NCI-H774 (cell line): ENCODE data around the gene ZSWIM6.

Experiments
- DNase-seq: peaks from one replicate; lab custom pipeline; 2025; lab: John Stamatoyannopoulos, UW

ZSWIM6 gene

GRCh38 chr5:61331407-61332357 is at the start of gene ZSWIM6:
Gene ZSWIM6 (plus strand): TSS chr5:61332258. CDS start chr5:61332273, 15 bp downstream.
- DNase-seq, result peak; percentile 98

- DNase-seq, result no peak
Observed at GRCh38 chr5:61283471-61283870, 48.6 kb upstream of the ZSWIM6 start.

DNA sequence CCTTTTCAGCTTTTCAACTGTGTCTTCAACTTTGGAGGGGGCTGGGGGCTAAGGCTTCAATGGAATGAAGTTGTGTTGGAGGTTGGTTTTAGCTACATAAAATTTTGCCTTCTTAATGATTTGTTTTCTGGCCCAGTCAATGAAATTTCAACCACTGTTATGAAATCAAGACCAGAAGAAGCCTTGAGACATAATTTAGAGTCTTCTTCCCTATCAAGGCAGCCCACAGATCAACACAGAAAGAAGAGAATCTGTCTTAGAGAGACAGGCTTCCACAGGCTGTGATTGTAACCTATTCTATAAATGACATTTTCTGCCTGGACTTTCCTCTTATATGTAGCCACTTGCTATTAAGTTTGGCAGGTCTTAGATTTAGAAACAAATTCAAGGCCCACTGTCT is 46.5 kb upstream of the ZSWIM6 start:
- DNase-seq, result no peak

- DNase-seq, result no peak
Observed at GRCh38 chr5:61286446-61287132, 45.5 kb upstream of the ZSWIM6 start.

GRCh38 chr5:61287474-61287873 is 44.6 kb upstream of the ZSWIM6 start:
- DNase-seq, result no peak

- no peak for DNase-seq
Observed at GRCh38 chr5:61289241-61289640, 42.8 kb upstream of the ZSWIM6 start.

DNA sequence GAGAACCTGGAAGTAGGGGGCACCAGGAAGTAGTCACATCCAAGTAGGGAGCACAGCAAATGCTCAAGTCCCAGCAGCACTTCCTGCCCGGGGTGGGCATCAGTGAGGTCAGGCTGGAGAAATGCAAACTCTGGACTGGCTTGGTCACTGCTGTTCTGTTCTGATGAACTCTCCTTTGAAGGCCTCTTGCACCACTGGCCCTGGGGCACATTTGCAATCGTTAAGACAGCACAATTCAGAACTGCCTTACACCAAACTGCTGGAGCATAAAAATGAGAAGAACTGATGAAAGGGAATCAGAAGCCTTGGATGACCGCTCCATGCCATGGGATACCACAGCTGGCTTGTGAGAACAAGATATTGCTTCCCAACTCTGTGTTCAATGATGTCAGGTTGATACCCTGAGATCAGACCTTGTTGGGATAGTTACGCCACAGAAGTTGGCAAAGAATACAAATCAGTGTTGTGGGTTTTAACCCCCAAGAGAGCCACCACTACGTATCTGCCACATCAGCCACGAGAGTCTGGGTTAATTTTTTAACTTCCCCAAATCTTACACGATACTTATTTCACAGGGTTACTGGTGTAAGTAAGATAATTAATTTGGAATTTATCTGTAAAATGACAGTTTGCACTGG is 42.3 kb upstream of the ZSWIM6 start:
- DNase-seq, result no peak

GRCh38 chr5:61290791-61291210 is 41.3 kb upstream of the ZSWIM6 start:
- DNase-seq, result peak; percentile 33

GRCh38 chr5:61292062-61292657 is 39.9 kb upstream of the ZSWIM6 start:
- no peak for DNase-seq

DNA sequence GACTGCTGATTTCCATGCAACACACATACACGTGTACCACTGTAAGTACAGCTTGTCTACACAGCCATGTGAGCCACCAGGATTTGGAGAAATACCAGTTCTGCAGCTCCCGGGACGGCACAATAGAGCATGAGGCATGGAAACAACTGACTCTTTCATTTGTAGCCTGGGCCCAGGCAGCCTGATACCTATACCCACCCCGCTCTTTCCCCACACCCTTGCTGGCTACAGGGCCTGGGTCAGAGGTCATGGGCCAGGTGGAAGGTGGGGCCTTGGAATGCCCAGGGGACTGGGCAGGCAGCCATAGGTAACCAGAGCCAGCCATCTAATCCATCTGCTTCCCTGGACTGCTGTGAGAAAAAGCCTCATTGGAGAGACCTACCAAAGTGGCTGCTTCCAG is 39.0 kb upstream of the ZSWIM6 start:
- DNase-seq, result no peak

DNA sequence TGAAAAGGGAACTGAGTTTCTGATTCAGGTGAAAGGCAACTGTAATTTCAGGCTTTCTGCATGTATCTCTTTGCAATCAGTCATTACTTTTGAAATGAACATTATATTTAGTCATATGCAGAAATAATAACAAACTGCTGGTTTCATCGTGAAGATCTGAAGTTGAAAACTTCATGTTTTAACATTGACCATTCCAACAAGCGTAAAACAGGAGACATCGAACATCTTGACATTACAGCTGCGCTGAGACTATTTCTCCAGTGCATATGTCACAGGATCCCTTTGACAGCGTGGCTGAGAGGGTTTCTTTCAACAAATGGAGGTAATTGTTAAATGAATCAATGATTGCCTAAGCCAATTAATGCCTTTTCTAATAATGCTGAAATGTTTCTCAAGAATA is 38.2 kb upstream of the ZSWIM6 start:
- no peak for DNase-seq

DNA sequence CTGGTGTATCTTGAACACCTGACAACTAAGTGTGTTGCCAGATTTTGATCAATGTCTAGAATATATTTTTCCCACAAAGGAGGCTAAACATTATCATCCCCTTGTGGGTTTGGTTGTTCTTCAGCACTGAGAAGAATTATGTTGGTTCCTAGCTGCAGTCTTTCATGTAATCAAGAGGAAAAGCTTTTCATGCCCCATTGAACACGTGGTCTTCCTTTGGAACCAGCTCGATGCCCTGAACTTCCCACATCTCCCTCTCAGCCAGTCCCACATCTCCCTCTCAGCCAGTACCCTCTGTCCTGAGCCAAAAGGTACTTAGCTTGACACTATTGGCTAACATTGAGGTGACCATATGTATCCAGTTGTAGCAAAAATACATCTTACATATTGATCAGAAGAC is 36.7 kb upstream of the ZSWIM6 start:
- no peak for DNase-seq

DNA sequence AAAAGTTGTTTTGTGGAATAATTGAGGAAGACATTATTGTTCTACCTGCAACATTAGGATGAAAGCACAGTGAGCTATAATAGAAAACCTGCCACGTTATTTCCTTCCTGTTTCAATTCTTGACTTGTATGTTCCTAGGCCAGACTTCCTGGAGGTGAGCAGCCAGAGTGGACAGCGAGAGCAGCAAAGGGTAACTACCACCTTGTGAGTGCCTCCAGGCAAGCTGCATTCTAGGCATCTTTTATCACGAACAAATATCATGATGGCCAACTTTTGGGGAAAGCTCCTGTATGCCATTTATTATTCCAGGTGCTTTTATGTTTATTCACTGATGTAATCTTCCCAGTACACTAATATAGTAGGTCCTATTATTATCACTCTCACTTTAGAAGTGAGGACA is 34.0 kb upstream of the ZSWIM6 start:
- DNase-seq, result no peak

DNA sequence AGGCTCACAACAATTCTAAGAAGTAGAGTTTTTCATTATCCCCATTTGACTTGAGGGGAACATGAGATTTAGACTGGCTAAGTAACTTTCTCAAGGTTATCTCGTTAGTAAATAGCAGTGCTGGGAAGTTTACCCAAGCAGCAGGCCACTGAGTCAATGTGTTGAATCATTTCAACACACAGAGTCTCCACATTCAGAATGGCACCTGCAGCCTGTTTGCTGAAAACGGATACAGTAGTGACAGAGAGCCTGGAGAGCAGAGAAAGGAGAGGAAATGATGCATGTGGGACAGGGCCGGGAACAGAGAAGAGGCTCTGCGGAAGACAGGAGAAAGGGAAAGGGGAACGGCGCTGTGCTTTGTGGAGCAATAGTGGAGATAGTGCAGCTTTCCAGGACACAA is 33.5 kb upstream of the ZSWIM6 start:
- peak; percentile 12 for DNase-seq

GRCh38 chr5:61299261-61299681 is 32.8 kb upstream of the ZSWIM6 start:
- DNase-seq, result no peak

- DNase-seq, result no peak
Observed at GRCh38 chr5:61301341-61302199, 30.5 kb upstream of the ZSWIM6 start.

- no peak for DNase-seq
Observed at GRCh38 chr5:61302200-61302563, 29.9 kb upstream of the ZSWIM6 start.

GRCh38 chr5:61303346-61303745 is 28.7 kb upstream of the ZSWIM6 start:
- DNase-seq, result no peak

DNA sequence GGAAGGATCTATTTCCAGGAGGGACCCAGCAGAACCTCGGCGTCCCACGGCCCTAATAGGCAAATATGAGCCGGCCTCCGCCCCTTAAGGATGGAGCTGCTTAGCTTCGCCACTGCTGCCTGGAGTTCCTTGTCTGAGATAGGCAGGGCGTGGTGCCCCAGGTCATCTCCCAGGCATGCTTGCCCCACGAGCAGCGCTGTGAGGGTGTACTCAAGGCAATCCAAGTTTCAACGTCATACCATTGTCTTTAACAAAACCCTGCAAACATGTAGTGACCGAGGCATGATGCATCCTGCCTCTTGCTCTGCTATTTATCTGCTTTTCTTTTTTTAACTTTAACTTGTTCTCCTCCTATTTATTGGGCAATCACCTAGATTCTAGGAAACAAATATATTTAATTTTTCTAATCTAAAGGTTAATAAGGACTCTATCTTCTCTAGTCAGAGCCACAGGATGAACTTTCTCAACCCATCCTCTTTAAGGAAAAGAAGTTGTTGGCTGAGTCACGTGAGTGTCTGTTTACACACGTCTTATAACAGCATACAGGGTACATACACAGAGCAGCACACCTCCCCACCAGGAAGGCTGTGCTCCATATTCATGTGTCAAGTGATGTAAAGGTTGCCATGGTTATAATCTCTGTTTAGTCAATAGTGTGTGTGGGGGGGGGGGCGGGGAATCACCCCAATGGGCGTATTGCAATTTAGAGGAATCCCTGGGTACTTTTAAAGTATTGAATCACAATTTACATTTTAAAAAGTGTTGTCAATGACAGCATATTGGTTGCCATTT is 27.3 kb upstream of the ZSWIM6 start:
- DNase-seq, result peak; percentile 69

GRCh38 chr5:61306531-61307131 is 25.4 kb upstream of the ZSWIM6 start:
- DNase-seq, result no peak
